ENCODE data around the gene C22orf31. TPM values are rescaled to one million over a fixed set of nuclear protein-coding genes. Genes with fewer than 3 reads are reported as not detected.

Gene C22orf31
- total RNA-seq, 1 experiment from 2014 or later = not detected

GRCh38 chr22:29087012-29087411, 25.4 kb upstream of the C22orf31 start:
- Histone ChIP-seq H3K27ac (ENCODE audit: low read depth, low read length) (no peak overlapping the region), H3K9me2 (ENCODE audit: insufficient read depth) (no peaks in the 10 kb centered on the region), H3K27me3 (ENCODE audit: insufficient read depth, low read length) (no peaks in the 10 kb centered on the region), H4K20me1 (ENCODE audit: insufficient read depth) (no peaks in the 10 kb centered on the region), H3K9ac (ENCODE audit: low read length) (no peak overlapping the region), H3K4me3 (replicated peaks in 1 of 2; ENCODE audit: low read depth in 1 of 2, low read length in 2 of 2) (no peak overlapping the region), H3K79me2 (ENCODE audit: insufficient read depth, low read length) (no peaks in the 10 kb centered on the region), H3K36me3 (ENCODE audit: control insufficient read depth in 1 of 2, insufficient read depth in 2 of 2, low read length in 2 of 2) (no peaks in the 10 kb centered on the region), H3K4me2 (ENCODE audit: low read length) (no peak overlapping the region), H3K4me1 (ENCODE audit: control insufficient read depth in 1 of 2, insufficient read depth in 2 of 2, low read length in 2 of 2) (no peaks in the 10 kb centered on the region), H2AFZ (ENCODE audit: low read depth, low read length, poor library complexity, severe bottlenecking) (no peak overlapping the region), H3K9me3 (ENCODE audit: control insufficient read depth in 1 of 2, insufficient read depth in 1 of 2, low read depth in 1 of 2, low read length in 2 of 2) (no peaks in the 10 kb centered on the region)
- no peak for DNase-seq (ENCODE audit: low read depth, low spot score)
- RAD21 ChIA-PET (ENCODE audit: low non-redundant PET in 1 of 2, low total read pairs in 2 of 2, uncharacterized antibody in 2 of 2, unreplicated experiment in 2 of 2) = no interaction called here
- CTCF ChIA-PET = no interaction called here
- intact Hi-C loops (cut with micrococcal nuclease) = no loop called here
- no peak for ATAC-seq
- BruUV-seq (replicated peaks) = no TSS peak
- TF ChIP-seq SIN3A (IDR thresholded peaks at IDR 0.05; ENCODE audit: low read depth) = no peak
- TF ChIP-seq POLR2AphosphoS5 (IDR thresholded peaks at IDR 0.05; ENCODE audit: low read depth, low read length) = no peak
- no peak for TF ChIP-seq ZBTB33 (IDR thresholded peaks at IDR 0.05; ENCODE audit: extremely low read depth, insufficient replicate concordance, low read length)
- TF ChIP-seq JUND (IDR thresholded peaks at IDR 0.05) = no peak
- TF ChIP-seq REST (IDR thresholded peaks at IDR 0.05; ENCODE audit: low read depth) = no peak
- TF ChIP-seq ZNF274 (IDR thresholded peaks at IDR 0.05; ENCODE audit: low read depth, low read length) = no peak
- no peak for TF ChIP-seq ZFX (IDR thresholded peaks at IDR 0.05)
- TF ChIP-seq EZH2 (IDR thresholded peaks at IDR 0.05) = no peak
- no peak for TF ChIP-seq SP1 (IDR thresholded peaks at IDR 0.05; ENCODE audit: low read depth)
- no peak for TF ChIP-seq POLR2A (IDR thresholded peaks at IDR 0.05; ENCODE audit: borderline replicate concordance, extremely low read depth, insufficient read depth, insufficient read length)
- TF ChIP-seq CTCF (IDR thresholded peaks at IDR 0.05 in 2 of 3, conservative IDR thresholded peaks at IDR 0.05 in 1 of 3; ENCODE audit: borderline replicate concordance in 1 of 3, insufficient read depth in 1 of 3, low read depth in 2 of 3, low read length in 2 of 3) = no peak
- TF ChIP-seq CEBPB (IDR thresholded peaks at IDR 0.05; ENCODE audit: low read depth) = no peak
- no peak for TF ChIP-seq SRF (IDR thresholded peaks at IDR 0.05; ENCODE audit: low read depth)
- POLR2A ChIA-PET = no interaction called here

Data from HCT116 (cell line).